Head of caudate nucleus (tissue), 42 donors: ENCODE data around the gene DICER1.

Source experiments
- DNase-seq, 42 donors: peaks; one replicate each; pipeline versions ENCODE4 v3.0.0 to v3.0.0-alpha.2; 2020 to 2021; ENCODE audit warnings: mixed read lengths in 7 of 42
- intact Hi-C: fragments of 100-400 bp; cut with DNase I; formaldehyde crosslinking; loops from one replicate; pipeline ENCODE4 v1.15.0; 2022

DICER1 gene

GRCh38 chr14:95069018-95069417, 88.3 kb downstream of the DICER1 start:
- intact Hi-C loops, result no loop called here
- peak in 2 of 42 donors; percentile 3 to 10 for DNase-seq

- DNase-seq, result peak in 1 of 42 donors; percentile 4
- intact Hi-C loops, result no loop called here
These were observed 88.8 kb downstream of the DICER1 start for GRCh38 chr14:95068521-95068920.

GRCh38 chr14:95068080-95068479, 89.2 kb downstream of the DICER1 start:
- intact Hi-C loops, result no loop called here
- DNase-seq, result peak in 6 of 42 donors; percentile 7 to 55 (median 27)

GRCh38 chr14:95067526-95067925, 89.8 kb downstream of the DICER1 start:
- peak in 1 of 42 donors; percentile 8 for DNase-seq
- intact Hi-C loops, result no loop called here

GRCh38 chr14:95066427-95066986, 90.8 kb downstream of the DICER1 start:
- no peak for DNase-seq
- intact Hi-C loops, result no loop called here

- peak in 1 of 42 donors; percentile 3 for DNase-seq
- intact Hi-C loops, result no loop called here
These were observed 91.9 kb downstream of the DICER1 start for GRCh38 chr14:95065411-95065810.

GRCh38 chr14:95064734-95065133, 92.6 kb downstream of the DICER1 start:
- peak in 1 of 42 donors; percentile 9 for DNase-seq
- intact Hi-C loops, result no loop called here

- peak in 1 of 42 donors; percentile 11 for DNase-seq
- intact Hi-C loops, result no loop called here
These were observed 93.1 kb downstream of the DICER1 start for GRCh38 chr14:95064256-95064655.

- intact Hi-C loops, result no loop called here
- DNase-seq, result peak in 22 of 42 donors; percentile 3 to 77 (median 40)
These were observed 93.9 kb downstream of the DICER1 start for GRCh38 chr14:95063391-95063790.

GRCh38 chr14:95062946-95063345, 94.4 kb downstream of the DICER1 start:
- intact Hi-C loops, result no loop called here
- peak in 1 of 42 donors; percentile 19 for DNase-seq

GRCh38 chr14:95062220-95062619, 95.1 kb downstream of the DICER1 start:
- peak in 1 of 42 donors; percentile 26 for DNase-seq
- intact Hi-C loops, result no loop called here

- peak in 1 of 42 donors; percentile 13 for DNase-seq
- intact Hi-C loops, result no loop called here
These were observed 95.8 kb downstream of the DICER1 start for GRCh38 chr14:95061317-95062093.

- intact Hi-C loops, result no loop called here
- DNase-seq, result no peak
These were observed 98.2 kb downstream of the DICER1 start for GRCh38 chr14:95059126-95059525.

- intact Hi-C loops, result no loop called here
- no peak for DNase-seq
These were observed 98.8 kb downstream of the DICER1 start for GRCh38 chr14:95058491-95058890.

- no peak for DNase-seq
- intact Hi-C loops, result no loop called here
These were observed 99.5 kb downstream of the DICER1 start for GRCh38 chr14:95057851-95058250.

GRCh38 chr14:95057147-95057546, 100.2 kb downstream of the DICER1 start:
- peak in 1 of 42 donors; percentile 25 for DNase-seq
- intact Hi-C loops, result no loop called here

- peak in 2 of 42 donors; percentile 5 to 26 for DNase-seq
- intact Hi-C loops, result no loop called here
These were observed 100.9 kb downstream of the DICER1 start for GRCh38 chr14:95056476-95056875.

GRCh38 chr14:95055318-95055717, 102.0 kb downstream of the DICER1 start:
- peak in 1 of 42 donors; percentile 3 for DNase-seq
- intact Hi-C loops, result no loop called here

GRCh38 chr14:95054346-95055280, 102.7 kb downstream of the DICER1 start:
- DNase-seq, result peak in 3 of 42 donors; percentile 19 to 34 (median 21)
- intact Hi-C loops, result no loop called here
